ENCODE measurements around the gene NFE2L2. TPM values are rescaled to one million over a fixed set of nuclear protein-coding genes. Genes with fewer than 3 reads are reported as not detected.

NFE2L2 gene
- total RNA-seq, 1 experiment from 2014 or later: 26.3 TPM

- POLR2A ChIA-PET: no interaction called here
- no peak for DNase-seq (ENCODE audit: low spot score)
- Mint-ChIP-seq H3K4me1 (no peaks in the 10 kb centered on the region), H3K9me3 (no peaks in the 10 kb centered on the region), H3K4me3 (no peak overlapping the region), H3K36me3 (no peaks in the 10 kb centered on the region), H3K27me3 (ENCODE audit: low read depth) (no peaks in the 10 kb centered on the region; the same call in 1 of the 2 replicates), H3K27ac (no peak overlapping the region)
- CTCF ChIA-PET: interaction anchor here (0.9 kb wide), 1 partner anchor 125 kb away, joined by 3 read pairs; no protein-coding TSS in a partner anchor
- no peak for ATAC-seq
- no peak for TF ChIP-seq CBFB (CRISPR knock-in tag; IDR thresholded peaks at IDR 0.05; ENCODE audit: low read depth)
- no peak for TF ChIP-seq RORB (CRISPR knock-in tag; IDR thresholded peaks at IDR 0.05)
- no peak for TF ChIP-seq NFYB (CRISPR knock-in tag; conservative IDR thresholded peaks at IDR 0.05; ENCODE audit: low read depth)
- TF ChIP-seq, protein P1, sequence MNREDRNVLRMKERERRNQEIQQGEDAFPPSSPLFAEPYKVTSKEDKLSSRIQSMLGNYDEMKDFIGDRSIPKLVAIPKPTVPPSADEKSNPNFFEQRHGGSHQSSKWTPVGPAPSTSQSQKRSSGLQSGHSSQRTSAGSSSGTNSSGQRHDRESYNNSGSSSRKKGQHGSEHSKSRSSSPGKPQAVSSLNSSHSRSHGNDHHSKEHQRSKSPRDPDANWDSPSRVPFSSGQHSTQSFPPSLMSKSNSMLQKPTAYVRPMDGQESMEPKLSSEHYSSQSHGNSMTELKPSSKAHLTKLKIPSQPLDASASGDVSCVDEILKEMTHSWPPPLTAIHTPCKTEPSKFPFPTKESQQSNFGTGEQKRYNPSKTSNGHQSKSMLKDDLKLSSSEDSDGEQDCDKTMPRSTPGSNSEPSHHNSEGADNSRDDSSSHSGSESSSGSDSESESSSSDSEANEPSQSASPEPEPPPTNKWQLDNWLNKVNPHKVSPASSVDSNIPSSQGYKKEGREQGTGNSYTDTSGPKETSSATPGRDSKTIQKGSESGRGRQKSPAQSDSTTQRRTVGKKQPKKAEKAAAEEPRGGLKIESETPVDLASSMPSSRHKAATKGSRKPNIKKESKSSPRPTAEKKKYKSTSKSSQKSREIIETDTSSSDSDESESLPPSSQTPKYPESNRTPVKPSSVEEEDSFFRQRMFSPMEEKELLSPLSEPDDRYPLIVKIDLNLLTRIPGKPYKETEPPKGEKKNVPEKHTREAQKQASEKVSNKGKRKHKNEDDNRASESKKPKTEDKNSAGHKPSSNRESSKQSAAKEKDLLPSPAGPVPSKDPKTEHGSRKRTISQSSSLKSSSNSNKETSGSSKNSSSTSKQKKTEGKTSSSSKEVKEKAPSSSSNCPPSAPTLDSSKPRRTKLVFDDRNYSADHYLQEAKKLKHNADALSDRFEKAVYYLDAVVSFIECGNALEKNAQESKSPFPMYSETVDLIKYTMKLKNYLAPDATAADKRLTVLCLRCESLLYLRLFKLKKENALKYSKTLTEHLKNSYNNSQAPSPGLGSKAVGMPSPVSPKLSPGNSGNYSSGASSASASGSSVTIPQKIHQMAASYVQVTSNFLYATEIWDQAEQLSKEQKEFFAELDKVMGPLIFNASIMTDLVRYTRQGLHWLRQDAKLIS (CRISPR knock-in tag; IDR thresholded peaks at IDR 0.05; ENCODE audit: borderline replicate concordance): no peak
- no peak for TF ChIP-seq TCF7 (CRISPR knock-in tag; IDR thresholded peaks at IDR 0.05; ENCODE audit: low read depth)
- no peak for TF ChIP-seq FOXP4 (CRISPR knock-in tag; IDR thresholded peaks at IDR 0.05)
- TF ChIP-seq, protein P2, sequence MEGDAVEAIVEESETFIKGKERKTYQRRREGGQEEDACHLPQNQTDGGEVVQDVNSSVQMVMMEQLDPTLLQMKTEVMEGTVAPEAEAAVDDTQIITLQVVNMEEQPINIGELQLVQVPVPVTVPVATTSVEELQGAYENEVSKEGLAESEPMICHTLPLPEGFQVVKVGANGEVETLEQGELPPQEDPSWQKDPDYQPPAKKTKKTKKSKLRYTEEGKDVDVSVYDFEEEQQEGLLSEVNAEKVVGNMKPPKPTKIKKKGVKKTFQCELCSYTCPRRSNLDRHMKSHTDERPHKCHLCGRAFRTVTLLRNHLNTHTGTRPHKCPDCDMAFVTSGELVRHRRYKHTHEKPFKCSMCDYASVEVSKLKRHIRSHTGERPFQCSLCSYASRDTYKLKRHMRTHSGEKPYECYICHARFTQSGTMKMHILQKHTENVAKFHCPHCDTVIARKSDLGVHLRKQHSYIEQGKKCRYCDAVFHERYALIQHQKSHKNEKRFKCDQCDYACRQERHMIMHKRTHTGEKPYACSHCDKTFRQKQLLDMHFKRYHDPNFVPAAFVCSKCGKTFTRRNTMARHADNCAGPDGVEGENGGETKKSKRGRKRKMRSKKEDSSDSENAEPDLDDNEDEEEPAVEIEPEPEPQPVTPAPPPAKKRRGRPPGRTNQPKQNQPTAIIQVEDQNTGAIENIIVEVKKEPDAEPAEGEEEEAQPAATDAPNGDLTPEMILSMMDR (IDR thresholded peaks at IDR 0.05): no peak
Observed at GRCh38 chr2:177289824-177290628, 25.5 kb upstream of the NFE2L2 start.

GRCh38 chr2:177287814-177288213 lies 23.3 kb upstream of the NFE2L2 start:
- CTCF ChIA-PET: interaction anchor here (1.4 kb wide), 1 partner anchor 33 kb away, joined by 3 read pairs; no protein-coding TSS in a partner anchor
- H3K4me3 Mint-ChIP-seq: no peak overlapping the region
- DNase-seq (ENCODE audit: low spot score): no peak
- no peaks in the 10 kb centered on the region for H3K36me3 Mint-ChIP-seq
- no peak for ATAC-seq
- H3K27me3 Mint-ChIP-seq (ENCODE audit: low read depth): no peaks in the 10 kb centered on the region
- no peaks in the 10 kb centered on the region for H3K4me1 Mint-ChIP-seq
- H3K27ac Mint-ChIP-seq: no peak overlapping the region
- no peaks in the 10 kb centered on the region for H3K9me3 Mint-ChIP-seq
- POLR2A ChIA-PET: no interaction called here
- TF ChIP-seq ZBTB21 (CRISPR knock-in tag; IDR thresholded peaks at IDR 0.05; ENCODE audit: borderline replicate concordance) (no peak), NR1H2 (CRISPR knock-in tag; IDR thresholded peaks at IDR 0.05) (no peak), FOXP4 (CRISPR knock-in tag; IDR thresholded peaks at IDR 0.05) (no peak), CDX4 (CRISPR knock-in tag; IDR thresholded peaks at IDR 0.05; ENCODE audit: borderline replicate concordance) (no peak), JUN (CRISPR knock-in tag; IDR thresholded peaks at IDR 0.05) (no peak), CBFB (CRISPR knock-in tag; IDR thresholded peaks at IDR 0.05; ENCODE audit: low read depth) (no peak), IRF1 (CRISPR knock-in tag; IDR thresholded peaks at IDR 0.05) (no peak), ZNF263 (CRISPR knock-in tag; IDR thresholded peaks at IDR 0.05; ENCODE audit: low read depth) (no peak), CREM (CRISPR knock-in tag; IDR thresholded peaks at IDR 0.05) (no peak), ZNF281 (CRISPR knock-in tag; IDR thresholded peaks at IDR 0.05) (no peak), IRF2 (CRISPR knock-in tag; IDR thresholded peaks at IDR 0.05; ENCODE audit: borderline replicate concordance, low read depth) (no peak)
- TF ChIP-seq, protein P3, sequence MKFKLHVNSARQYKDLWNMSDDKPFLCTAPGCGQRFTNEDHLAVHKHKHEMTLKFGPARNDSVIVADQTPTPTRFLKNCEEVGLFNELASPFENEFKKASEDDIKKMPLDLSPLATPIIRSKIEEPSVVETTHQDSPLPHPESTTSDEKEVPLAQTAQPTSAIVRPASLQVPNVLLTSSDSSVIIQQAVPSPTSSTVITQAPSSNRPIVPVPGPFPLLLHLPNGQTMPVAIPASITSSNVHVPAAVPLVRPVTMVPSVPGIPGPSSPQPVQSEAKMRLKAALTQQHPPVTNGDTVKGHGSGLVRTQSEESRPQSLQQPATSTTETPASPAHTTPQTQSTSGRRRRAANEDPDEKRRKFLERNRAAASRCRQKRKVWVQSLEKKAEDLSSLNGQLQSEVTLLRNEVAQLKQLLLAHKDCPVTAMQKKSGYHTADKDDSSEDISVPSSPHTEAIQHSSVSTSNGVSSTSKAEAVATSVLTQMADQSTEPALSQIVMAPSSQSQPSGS (CRISPR knock-in tag; IDR thresholded peaks at IDR 0.05; ENCODE audit: borderline replicate concordance, low read depth): no peak
